ENCODE results near the gene DERA. TPM values are rescaled to one million over a fixed set of nuclear protein-coding genes. Genes with fewer than 3 reads are reported as not detected.
"Not testable (repeated sequence)": the region's sequence is repeated elsewhere in the genome, so short reads cannot be mapped to it uniquely, and the experiment has no call there.

Gene DERA
- total and polyA plus RNA-seq, 4 experiments from 2014 or later: 11.2 to 52.2 (median 18.5) TPM

DNA sequence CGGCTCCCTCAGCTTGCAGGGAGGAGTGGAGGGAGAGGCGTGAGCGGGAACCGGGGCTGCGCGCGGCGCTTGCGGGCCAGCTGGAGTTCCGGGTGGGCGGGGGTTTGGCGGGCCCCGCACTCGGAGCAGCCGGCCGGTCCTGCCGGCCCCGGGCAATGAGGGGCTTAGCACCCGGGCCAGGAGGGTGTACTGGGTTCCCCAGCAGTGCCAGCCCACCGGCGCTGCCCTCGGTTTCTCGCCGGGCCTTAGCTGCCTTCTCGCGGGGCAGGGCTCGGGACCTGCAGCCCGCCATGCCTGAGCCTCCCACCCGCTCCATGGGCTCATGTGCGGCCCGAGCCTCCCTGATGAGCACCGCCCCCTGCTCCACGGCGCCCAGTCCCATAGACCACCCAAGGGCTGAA is 146.2 kb downstream of the DERA start:
- H3K27me3 ChIP-seq (ENCODE audit: insufficient read depth, low read length); intact Hi-C loops (cut with micrococcal nuclease); H3K27ac Mint-ChIP-seq; H3K4me1 Mint-ChIP-seq; H3K4me3 ChIP-seq (ENCODE audit: low read length in 2 of 2); H3K27me3 Mint-ChIP-seq; H3K36me3 Mint-ChIP-seq; CTCF ChIA-PET (ENCODE audit: partially characterized antibody); H3K9me3 ChIP-seq (ENCODE audit: control insufficient read depth in 1 of 2, low read length in 2 of 2); H3K4me3 Mint-ChIP-seq; H3K36me3 ChIP-seq (ENCODE audit: insufficient read depth, low read length); POLR2A ChIA-PET (ENCODE audit: partially characterized antibody); H3K4me1 ChIP-seq (ENCODE audit: insufficient read depth, low read length); H3K27ac ChIP-seq (ENCODE audit: low read depth, low read length): not testable (repeated sequence)
- peak in 1 of 5 donors; percentile 37 for DNase-seq
- H3K9me3 Mint-ChIP-seq: peaks cover 2 to 41% (median 22%) of the 10 kb centered on the region in 8 donors

DNA sequence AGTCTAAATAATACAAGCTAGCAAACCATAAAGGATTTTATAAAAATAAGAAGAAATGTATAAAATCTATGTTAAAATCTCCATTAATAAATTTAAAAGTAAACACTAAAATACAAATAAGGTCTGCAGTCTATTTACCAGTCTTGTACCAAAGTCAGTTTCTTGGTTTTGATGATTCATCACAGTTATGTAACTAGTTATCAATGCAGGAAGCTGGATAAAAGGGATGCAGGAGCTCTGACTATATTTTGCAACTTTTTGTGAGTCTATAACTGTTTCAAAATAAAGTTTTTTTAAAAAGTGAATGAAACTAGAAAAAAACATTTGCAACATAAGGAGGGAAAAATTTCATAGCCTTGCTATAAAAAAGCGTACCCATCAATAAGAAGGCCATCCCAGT is 151.5 kb downstream of the DERA start:
- Mint-ChIP-seq H3K27ac (no peak overlapping the region), H3K4me1 (no peaks in the 10 kb centered on the region), H3K27me3 (peaks cover 2 to 3% of the 10 kb centered on the region in 2 donors), H3K9me3 (peaks cover 0 to 6% (median 2%) of the 10 kb centered on the region in 8 donors), H3K4me3 (no peak overlapping the region), H3K36me3 (no peaks in the 10 kb centered on the region)
- no peak overlapping the region for H3K27ac ChIP-seq (ENCODE audit: low read depth, low read length)
- H3K27me3 ChIP-seq (ENCODE audit: insufficient read depth, low read length): no peaks in the 10 kb centered on the region
- no peaks in the 10 kb centered on the region for H3K4me1 ChIP-seq (ENCODE audit: insufficient read depth, low read length)
- no peaks in the 10 kb centered on the region for H3K36me3 ChIP-seq (ENCODE audit: insufficient read depth, low read length)
- H3K4me3 ChIP-seq (ENCODE audit: low read length in 2 of 2): no peak overlapping the region
- POLR2A ChIA-PET (ENCODE audit: partially characterized antibody): no interaction called here
- H3K9me3 ChIP-seq (ENCODE audit: control insufficient read depth in 1 of 2, low read length in 2 of 2): no peaks in the 10 kb centered on the region
- CTCF ChIA-PET (ENCODE audit: partially characterized antibody): no interaction called here
- intact Hi-C loops (cut with micrococcal nuclease): no loop called here
- DNase-seq: no peak

DNA sequence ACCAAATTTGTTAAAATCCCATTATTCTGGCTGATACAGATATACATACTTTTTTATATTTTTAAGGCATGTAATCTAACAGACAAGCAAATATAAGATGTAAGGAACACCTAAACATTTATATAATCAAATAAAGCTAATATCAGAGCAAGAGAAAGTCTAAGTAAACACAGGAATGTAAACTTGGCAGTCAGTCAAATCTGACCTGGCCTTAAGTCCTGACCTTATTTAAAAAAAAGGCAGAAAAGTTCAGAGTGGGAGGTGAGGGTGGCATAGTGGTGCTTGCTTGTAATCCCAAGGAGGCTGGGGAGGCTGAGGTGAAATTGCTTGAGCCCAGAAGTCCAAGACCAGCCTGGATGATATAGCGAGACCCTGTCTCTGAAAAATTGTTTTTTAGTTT is 152.6 kb downstream of the DERA start:
- intact Hi-C loops (cut with micrococcal nuclease): no loop called here
- POLR2A ChIA-PET (ENCODE audit: partially characterized antibody): no interaction called here

DNA sequence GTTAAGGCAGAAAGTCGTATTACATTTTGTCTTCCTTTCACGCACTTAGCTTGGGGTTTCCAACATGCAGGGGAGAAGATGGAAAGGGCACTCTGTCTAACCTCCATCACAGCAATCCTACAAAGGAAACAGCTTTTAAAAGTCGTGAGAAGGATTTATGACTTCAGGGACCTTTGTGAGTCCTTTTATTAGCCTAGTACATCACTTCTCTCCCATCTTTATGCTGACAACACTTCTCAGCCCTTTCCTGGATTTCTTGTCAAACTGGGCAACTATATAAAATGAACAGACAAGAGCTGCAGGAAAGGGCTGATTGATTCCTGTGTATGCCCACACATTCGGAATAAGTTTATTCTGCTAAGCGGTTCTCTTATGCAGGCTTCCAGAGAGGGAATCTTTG is 159.0 kb downstream of the DERA start:
- no peak overlapping the region for H3K27ac Mint-ChIP-seq
- ChIA-PET POLR2A (ENCODE audit: partially characterized antibody) (no interaction called here), CTCF (ENCODE audit: partially characterized antibody) (no interaction called here)

More for the DNA sequence above, 152.6 kb downstream of the DERA start:
- no peaks in the 10 kb centered on the region for H3K4me1 Mint-ChIP-seq
- Histone ChIP-seq H3K36me3 (ENCODE audit: insufficient read depth, low read length) (no peaks in the 10 kb centered on the region), H3K9me3 (ENCODE audit: control insufficient read depth in 1 of 2, low read length in 2 of 2) (no peaks in the 10 kb centered on the region), H3K27me3 (ENCODE audit: insufficient read depth, low read length) (no peaks in the 10 kb centered on the region), H3K4me3 (ENCODE audit: low read length in 2 of 2) (no peak overlapping the region), H3K27ac (ENCODE audit: low read depth, low read length) (no peak overlapping the region), H3K4me1 (ENCODE audit: insufficient read depth, low read length) (no peaks in the 10 kb centered on the region)
- no peak for DNase-seq
- no peak overlapping the region for H3K27ac Mint-ChIP-seq
- peaks cover 0 to 2% (median 0%) of the 10 kb centered on the region in 8 donors for H3K9me3 Mint-ChIP-seq
- CTCF ChIA-PET (ENCODE audit: partially characterized antibody): interaction anchor here (0.6 kb wide), 1 partner anchor 12 kb away, joined by 3 read pairs; no protein-coding TSS in a partner anchor
- no peak overlapping the region for H3K4me3 Mint-ChIP-seq
- H3K27me3 Mint-ChIP-seq: peaks cover 2 to 3% of the 10 kb centered on the region in 2 donors
- H3K36me3 Mint-ChIP-seq: no peaks in the 10 kb centered on the region

DNA sequence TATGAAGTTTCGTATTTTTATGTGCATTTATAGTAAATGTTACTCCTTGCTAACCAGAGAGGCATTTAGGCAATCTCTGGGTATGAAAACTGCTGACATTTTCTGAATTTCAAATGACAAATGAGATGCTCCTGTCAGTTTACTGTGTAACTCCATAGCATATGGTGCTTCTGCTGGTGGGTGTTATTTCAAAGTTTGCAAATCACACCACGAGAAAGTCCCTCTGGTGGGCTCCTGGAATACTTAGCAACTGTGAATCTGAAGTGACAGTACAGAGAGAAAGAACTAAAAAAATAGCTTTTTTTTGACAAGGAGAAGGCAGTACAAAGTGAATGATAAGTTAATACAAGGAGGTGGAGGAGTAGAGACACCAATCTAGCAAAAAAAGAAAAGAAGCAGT is 161.5 kb downstream of the DERA start:
- Mint-ChIP-seq H3K4me1 (no peaks in the 10 kb centered on the region), H3K27ac (no peak overlapping the region), H3K27me3 (peaks cover 3 to 6% of the 10 kb centered on the region in 2 donors), H3K4me3 (no peak overlapping the region), H3K9me3 (no peaks in the 10 kb centered on the region), H3K36me3 (no peaks in the 10 kb centered on the region)
- H3K4me3 ChIP-seq (ENCODE audit: low read length in 2 of 2): no peak overlapping the region
- H3K36me3 ChIP-seq (ENCODE audit: insufficient read depth, low read length): no peaks in the 10 kb centered on the region
- no peak for DNase-seq
- H3K4me1 ChIP-seq (ENCODE audit: insufficient read depth, low read length): no peaks in the 10 kb centered on the region
- POLR2A ChIA-PET (ENCODE audit: partially characterized antibody): no interaction called here
- CTCF ChIA-PET (ENCODE audit: partially characterized antibody): no interaction called here
- no peak overlapping the region for H3K27ac ChIP-seq (ENCODE audit: low read depth, low read length)
- no peaks in the 10 kb centered on the region for H3K27me3 ChIP-seq (ENCODE audit: insufficient read depth, low read length)
- no peaks in the 10 kb centered on the region for H3K9me3 ChIP-seq (ENCODE audit: control insufficient read depth in 1 of 2, low read length in 2 of 2)
- intact Hi-C loops (cut with micrococcal nuclease): no loop called here

More for the DNA sequence above, 159.0 kb downstream of the DERA start:
- H3K4me3 ChIP-seq (ENCODE audit: low read length in 2 of 2): no peak overlapping the region
- no peaks in the 10 kb centered on the region for H3K4me1 Mint-ChIP-seq
- H3K9me3 ChIP-seq (ENCODE audit: control insufficient read depth in 1 of 2, low read length in 2 of 2): no peaks in the 10 kb centered on the region
- no peaks in the 10 kb centered on the region for H3K36me3 ChIP-seq (ENCODE audit: insufficient read depth, low read length)
- no peaks in the 10 kb centered on the region for H3K9me3 Mint-ChIP-seq
- no peak overlapping the region for H3K27ac ChIP-seq (ENCODE audit: low read depth, low read length)
- no peak overlapping the region for H3K4me3 Mint-ChIP-seq
- no peaks in the 10 kb centered on the region for H3K36me3 Mint-ChIP-seq
- intact Hi-C loops (cut with micrococcal nuclease): no loop called here
- DNase-seq: no peak
- H3K27me3 ChIP-seq (ENCODE audit: insufficient read depth, low read length): no peaks in the 10 kb centered on the region
- no peaks in the 10 kb centered on the region for H3K4me1 ChIP-seq (ENCODE audit: insufficient read depth, low read length)
- H3K27me3 Mint-ChIP-seq: peaks cover 4 to 8% of the 10 kb centered on the region in 2 donors

DNA sequence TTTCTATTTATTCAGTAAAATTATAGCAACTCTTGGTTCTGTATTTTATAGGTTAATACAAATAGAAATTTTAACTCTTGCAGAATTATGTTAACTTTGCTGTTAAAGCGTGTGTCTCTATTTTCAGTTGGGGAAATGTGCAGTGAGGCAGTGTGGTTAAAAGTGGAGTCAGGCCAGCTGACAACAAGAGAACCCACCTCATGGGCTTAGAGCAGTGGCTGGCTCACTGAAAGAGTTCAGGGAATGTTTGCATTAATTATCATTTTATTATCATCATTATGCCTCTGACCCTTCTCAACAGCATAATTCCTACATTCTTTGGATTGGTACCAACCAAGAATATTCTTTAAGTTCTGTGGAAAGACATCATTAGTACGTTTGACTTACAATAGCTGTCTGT is 163.8 kb downstream of the DERA start:
- no peak overlapping the region for H3K4me3 ChIP-seq (ENCODE audit: low read length in 2 of 2)
- Mint-ChIP-seq H3K27me3 (peaks cover 3 to 6% of the 10 kb centered on the region in 2 donors), H3K4me1 (no peaks in the 10 kb centered on the region), H3K27ac (no peak overlapping the region), H3K9me3 (no peaks in the 10 kb centered on the region), H3K4me3 (peak overlapping the region in 1 of 8 donors; percentile 21), H3K36me3 (no peaks in the 10 kb centered on the region)
- no peak for DNase-seq
- no peak overlapping the region for H3K27ac ChIP-seq (ENCODE audit: low read depth, low read length)
- H3K27me3 ChIP-seq (ENCODE audit: insufficient read depth, low read length): no peaks in the 10 kb centered on the region
- intact Hi-C loops (cut with micrococcal nuclease): no loop called here
- CTCF ChIA-PET (ENCODE audit: partially characterized antibody): no interaction called here
- H3K36me3 ChIP-seq (ENCODE audit: insufficient read depth, low read length): no peaks in the 10 kb centered on the region
- H3K4me1 ChIP-seq (ENCODE audit: insufficient read depth, low read length): no peaks in the 10 kb centered on the region
- H3K9me3 ChIP-seq (ENCODE audit: control insufficient read depth in 1 of 2, low read length in 2 of 2): no peaks in the 10 kb centered on the region
- POLR2A ChIA-PET (ENCODE audit: partially characterized antibody): no interaction called here

DNA sequence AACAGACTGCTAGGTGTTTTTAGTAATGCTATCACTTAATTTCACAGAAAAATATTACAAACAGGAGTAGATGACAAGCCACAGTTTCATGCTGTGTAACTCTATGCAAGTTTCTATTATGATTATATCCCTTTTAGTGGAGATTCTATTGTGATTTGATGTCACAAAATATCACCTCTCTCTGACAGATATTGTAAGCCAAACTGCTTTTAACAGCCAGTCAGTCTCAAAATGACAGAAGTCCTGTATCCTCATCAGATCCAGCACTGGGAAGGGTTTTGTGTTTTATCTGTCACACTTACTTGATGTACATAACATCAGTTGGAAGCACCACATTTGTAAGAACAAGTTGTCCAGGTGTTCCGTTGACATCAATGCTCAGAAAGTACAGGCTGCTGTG is 164.8 kb downstream of the DERA start:
- no peaks in the 10 kb centered on the region for H3K4me1 Mint-ChIP-seq
- no peak overlapping the region for H3K27ac Mint-ChIP-seq
- no peak overlapping the region for H3K4me3 Mint-ChIP-seq
- ChIA-PET POLR2A (ENCODE audit: partially characterized antibody) (no interaction called here), CTCF (ENCODE audit: partially characterized antibody) (no interaction called here)
- Histone ChIP-seq H3K9me3 (ENCODE audit: control insufficient read depth in 1 of 2, low read length in 2 of 2) (no peaks in the 10 kb centered on the region), H3K4me1 (ENCODE audit: insufficient read depth, low read length) (no peaks in the 10 kb centered on the region), H3K27ac (ENCODE audit: low read depth, low read length) (no peak overlapping the region), H3K4me3 (ENCODE audit: low read length in 2 of 2) (no peak overlapping the region), H3K27me3 (ENCODE audit: insufficient read depth, low read length) (no peaks in the 10 kb centered on the region), H3K36me3 (ENCODE audit: insufficient read depth, low read length) (no peaks in the 10 kb centered on the region)
- peaks cover 3 to 5% of the 10 kb centered on the region in 2 donors for H3K27me3 Mint-ChIP-seq
- intact Hi-C loops (cut with micrococcal nuclease): no loop called here
- H3K9me3 Mint-ChIP-seq: peaks cover 0 to under 1% (median 0%) of the 10 kb centered on the region in 8 donors
- H3K36me3 Mint-ChIP-seq: no peaks in the 10 kb centered on the region
- DNase-seq: no peak

DNA sequence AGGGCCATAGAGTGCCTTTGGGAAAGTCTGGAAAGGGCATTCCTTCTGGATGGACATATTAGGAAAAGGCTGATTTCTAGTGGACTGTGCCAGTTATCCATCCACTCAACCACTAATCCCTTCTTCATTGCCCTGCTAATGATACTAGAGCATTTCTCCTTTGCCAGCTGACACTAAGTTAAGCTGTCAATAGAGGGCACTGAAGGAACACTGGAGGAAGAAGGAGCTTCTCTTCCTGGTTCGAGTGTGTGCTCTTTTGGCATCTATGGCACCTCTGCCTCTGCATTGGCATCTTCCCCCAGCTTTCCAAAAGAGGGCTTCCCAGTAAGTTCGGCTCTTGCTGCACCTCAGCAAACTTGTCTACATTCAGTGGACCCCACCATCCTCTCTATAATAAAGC is 165.4 kb downstream of the DERA start:
- Mint-ChIP-seq H3K4me3 (no peak overlapping the region), H3K9me3 (peaks cover 0 to 5% (median 0%) of the 10 kb centered on the region in 8 donors), H3K36me3 (no peaks in the 10 kb centered on the region), H3K27me3 (peaks cover 3% of the 10 kb centered on the region in 2 donors), H3K27ac (no peak overlapping the region), H3K4me1 (no peaks in the 10 kb centered on the region)
- POLR2A ChIA-PET (ENCODE audit: partially characterized antibody): no interaction called here
- H3K4me3 ChIP-seq (ENCODE audit: low read length in 2 of 2): no peak overlapping the region
- no peaks in the 10 kb centered on the region for H3K4me1 ChIP-seq (ENCODE audit: insufficient read depth, low read length)
- H3K36me3 ChIP-seq (ENCODE audit: insufficient read depth, low read length): no peaks in the 10 kb centered on the region
- no peaks in the 10 kb centered on the region for H3K9me3 ChIP-seq (ENCODE audit: control insufficient read depth in 1 of 2, low read length in 2 of 2)
- CTCF ChIA-PET (ENCODE audit: partially characterized antibody): no interaction called here
- no peak overlapping the region for H3K27ac ChIP-seq (ENCODE audit: low read depth, low read length)
- H3K27me3 ChIP-seq (ENCODE audit: insufficient read depth, low read length): no peaks in the 10 kb centered on the region
- DNase-seq: no peak
- intact Hi-C loops (cut with micrococcal nuclease): no loop called here

All from CD4-positive, alpha-beta memory T cell (primary cell).